Peyer's patch (tissue), 4 donors: ENCODE measurements around the gene SEMA6B.

ENCODE experiments used
- CTCF ChIP-seq, 6 experiments: fragments of 450-650 bp in 4 of 6; fragments of 200-600 bp in 2 of 6; sonication (generic) in 1 of 6; IDR thresholded peaks; one replicate each; pipeline ENCODE4 v1.5.1; 2017 to 2019; ENCODE audit warnings: antibody characterized with exemption in 6 of 6, mild to moderate bottlenecking in 3 of 6, moderate library complexity in 1 of 6
- POLR2A ChIP-seq, 2 donors: fragments of 450-650 bp; IDR thresholded peaks; one replicate each; pipeline ENCODE4 v1.5.1; 2017; ENCODE audit warnings: antibody characterized with exemption in 2 of 2, mild to moderate bottlenecking in 2 of 2, moderate library complexity in 2 of 2

GRCh38 chr19:4578552-4579248 lies 19.2 kb upstream of the SEMA6B start:
- TF ChIP-seq CTCF (IDR thresholded peaks at IDR 0.05) (no peak), POLR2A (IDR thresholded peaks at IDR 0.05) (no peak)
